Body of pancreas (tissue), 4 donors: Measurements from ENCODE around the gene ATP7B. TPM values are rescaled to one million over a fixed set of nuclear protein-coding genes. Genes with fewer than 3 reads are reported as not detected.

Experiments
- ATAC-seq: fragments of 150-250 bp; one replicate; pipeline ENCODE4 v1.9.1; 2016
- DNase-seq, 4 donors: peaks; one replicate each; pipeline ENCODE4 v3.0.0-alpha.2; 2019
- H3K27ac ChIP-seq, 4 donors: fragments of 200-600 bp; sonication (generic); 1 replicate in 3 of 4; 2 replicates in 1 of 4; pipeline versions ENCODE4 v1.5.1 to v1.6.1; 2016 to 2019; ENCODE audit warnings: mild to moderate bottlenecking in 1 of 4, mixed read lengths in 1 of 4, moderate library complexity in 1 of 4
- H3K27me3 ChIP-seq, 2 donors: fragments of 200-600 bp; sonication (generic); one replicate each; pipeline ENCODE4 v1.6.0; 2016; ENCODE audit warnings: mild to moderate bottlenecking in 1 of 2
- H3K36me3 ChIP-seq, 2 donors: fragments of 200-600 bp; sonication (generic); replicated peaks in 1 of 2; 2 replicates each; pipeline ENCODE4 v1.5.1; 2016; ENCODE audit warnings: low read depth in 2 of 2; ENCODE audit not compliant: insufficient read depth in 1 of 2
- H3K4me1 ChIP-seq: fragments of 200-600 bp; sonication (generic); one replicate; pipeline ENCODE4 v1.6.0; 2016
- H3K4me3 ChIP-seq, 2 donors: fragments of 200-600 bp; sonication (generic); 1 replicate in 1 of 2; 2 replicates in 1 of 2; pipeline ENCODE4 v1.5.1; 2016 to 2019
- H3K9me3 ChIP-seq, 3 donors: fragments of 200-600 bp; sonication (generic); 1 replicate in 2 of 3; 2 replicates in 1 of 3; pipeline ENCODE4 v1.5.1; 2016
- CTCF ChIP-seq, 7 experiments: fragments of 450-650 bp in 4 of 7; fragments of 200-600 bp in 3 of 7; sonication (generic) in 3 of 7; IDR thresholded peaks; one replicate each; pipeline ENCODE4 v1.5.1; 2016 to 2019; ENCODE audit warnings: antibody characterized with exemption in 7 of 7
- POLR2A ChIP-seq, 3 donors: fragments of 450-650 bp; IDR thresholded peaks; one replicate each; pipeline ENCODE4 v1.6.1; 2016; ENCODE audit warnings: antibody characterized with exemption in 3 of 3, mild to moderate bottlenecking in 2 of 3
- WGBS, 2 donors: methylation state at CpG; one replicate each; pipeline ENCODE4 v1.1.5; 2017; 5-methylcytosine and 5-hydroxymethylcytosine counted together
- intact Hi-C: fragments of 100-400 bp; cut with DNase I; formaldehyde crosslinking; loops from one replicate; pipeline ENCODE4 v1.15.1; 2023
- total RNA-seq, 2 donors: library from RNA; depleted of rRNA; stranded (reverse); fragments of >200 nt; gene quantifications; one replicate each; pipeline ENCODE4 v1.1.0, GENCODE V29; 2016

Gene ATP7B
- total RNA-seq, 2 donors from 2014 or later: 5.7 to 6.9 TPM

- no peak overlapping the region for H3K4me3 ChIP-seq
- TF ChIP-seq POLR2A (IDR thresholded peaks at IDR 0.05) (no peak), CTCF (IDR thresholded peaks at IDR 0.05) (no peak)
- no peaks in the 10 kb centered on the region for H3K27me3 ChIP-seq
- 20 to 21% methylated on average over 13 of the region's 13 CpGs for WGBS, 2 donors
- peaks cover 50% of the 10 kb centered on the region for H3K4me1 ChIP-seq
- ATAC-seq (peak; percentile 22), DNase-seq (peak; percentile 70 to 86 (median 82))
- intact Hi-C loops: no loop called here
- peak overlapping the region; percentile 13 to 57 (median 33) for H3K27ac ChIP-seq
- no peaks in the 10 kb centered on the region for H3K9me3 ChIP-seq
- no peaks in the 10 kb centered on the region for H3K36me3 ChIP-seq
Observed at GRCh38 chr13:51999510-51999911, 11.7 kb downstream of the ATP7B start.

GRCh38 chr13:51998723-51999509 lies 12.3 kb downstream of the ATP7B start:
- intact Hi-C loops: no loop called here
- DNase-seq (no peak), ATAC-seq (no peak)
- no peak overlapping the region for H3K4me3 ChIP-seq
- H3K36me3 ChIP-seq: no peaks in the 10 kb centered on the region
- 22 to 43% methylated on average over 6 of the region's 6 CpGs for WGBS, 2 donors
- H3K9me3 ChIP-seq: no peaks in the 10 kb centered on the region
- H3K27ac ChIP-seq: peak overlapping the region; percentile 12 to 39 (median 34)
- H3K4me1 ChIP-seq: peaks cover 53% of the 10 kb centered on the region
- H3K27me3 ChIP-seq: no peaks in the 10 kb centered on the region
- TF ChIP-seq POLR2A (IDR thresholded peaks at IDR 0.05): no peak

GRCh38 chr13:51997641-51998330 lies 13.5 kb downstream of the ATP7B start:
- WGBS, 2 donors: 63 to 64% methylated on average over 8 of the region's 8 CpGs
- DNase-seq: peak in 3 of 4 donors; percentile 20 to 28 (median 20)

GRCh38 chr13:51997186-51997585 lies 14.1 kb downstream of the ATP7B start:
- WGBS, 2 donors: 96 to 97% methylated on average over 2 of the region's 2 CpGs
- H3K36me3 ChIP-seq: no peaks in the 10 kb centered on the region
- intact Hi-C loops: no loop called here
- TF ChIP-seq CTCF (IDR thresholded peaks at IDR 0.05): no peak
- TF ChIP-seq POLR2A (IDR thresholded peaks at IDR 0.05): no peak
- DNase-seq (no peak), ATAC-seq (no peak)
- no peak overlapping the region for H3K27ac ChIP-seq
- H3K4me3 ChIP-seq: no peak overlapping the region
- no peaks in the 10 kb centered on the region for H3K27me3 ChIP-seq
- peaks cover 60% of the 10 kb centered on the region for H3K4me1 ChIP-seq
- no peaks in the 10 kb centered on the region for H3K9me3 ChIP-seq

More at GRCh38 chr13:51997641-51998330, 13.5 kb downstream of the ATP7B start:
- Histone ChIP-seq H3K4me1 (peaks cover 60% of the 10 kb centered on the region), H3K36me3 (no peaks in the 10 kb centered on the region), H3K27ac (peak overlapping the region in 1 of 4 donors; percentile 39), H3K4me3 (no peak overlapping the region), H3K27me3 (no peaks in the 10 kb centered on the region), H3K9me3 (no peaks in the 10 kb centered on the region)
- intact Hi-C loops: no loop called here
- no peak for ATAC-seq
- TF ChIP-seq POLR2A (IDR thresholded peaks at IDR 0.05): no peak
- TF ChIP-seq CTCF (IDR thresholded peaks at IDR 0.05): no peak

GRCh38 chr13:51996641-51997040 lies 14.6 kb downstream of the ATP7B start:
- 62 to 70% methylated on average over 4 of the region's 4 CpGs for WGBS, 2 donors
- TF ChIP-seq CTCF (IDR thresholded peaks at IDR 0.05): no peak
- no peak for TF ChIP-seq POLR2A (IDR thresholded peaks at IDR 0.05)
- Histone ChIP-seq H3K36me3 (no peaks in the 10 kb centered on the region), H3K4me1 (peaks cover 60% of the 10 kb centered on the region), H3K4me3 (no peak overlapping the region), H3K27me3 (no peaks in the 10 kb centered on the region), H3K9me3 (no peaks in the 10 kb centered on the region), H3K27ac (peak overlapping the region; percentile 76 to 83 (median 80))
- intact Hi-C loops: no loop called here
- no peak for DNase-seq
- no peak for ATAC-seq
